ENCODE data around the gene CTNND2.

Gene CTNND2

GRCh38 chr5:10985721-10986110 is 918.5 kb downstream of the CTNND2 start:
- H2AFZ ChIP-seq (ENCODE audit: low read depth, low read length): no peak overlapping the region
- DNase-seq (no peak), ATAC-seq (ENCODE audit: insufficient read depth, low read depth) (no peak)
- H3K27me3 ChIP-seq (ENCODE audit: insufficient read depth, low read length, poor library complexity): no peaks in the 10 kb centered on the region
- H3K9me3 ChIP-seq (ENCODE audit: insufficient read depth, low read length, severe bottlenecking): no peaks in the 10 kb centered on the region
- no peaks in the 10 kb centered on the region for H4K20me1 ChIP-seq (ENCODE audit: insufficient read depth, low read length)
- no peaks in the 10 kb centered on the region for H3K36me3 ChIP-seq (ENCODE audit: insufficient read depth, low read length)
- no peak overlapping the region for H3K9ac ChIP-seq (ENCODE audit: low read depth, low read length)
- TF ChIP-seq, protein P1, sequence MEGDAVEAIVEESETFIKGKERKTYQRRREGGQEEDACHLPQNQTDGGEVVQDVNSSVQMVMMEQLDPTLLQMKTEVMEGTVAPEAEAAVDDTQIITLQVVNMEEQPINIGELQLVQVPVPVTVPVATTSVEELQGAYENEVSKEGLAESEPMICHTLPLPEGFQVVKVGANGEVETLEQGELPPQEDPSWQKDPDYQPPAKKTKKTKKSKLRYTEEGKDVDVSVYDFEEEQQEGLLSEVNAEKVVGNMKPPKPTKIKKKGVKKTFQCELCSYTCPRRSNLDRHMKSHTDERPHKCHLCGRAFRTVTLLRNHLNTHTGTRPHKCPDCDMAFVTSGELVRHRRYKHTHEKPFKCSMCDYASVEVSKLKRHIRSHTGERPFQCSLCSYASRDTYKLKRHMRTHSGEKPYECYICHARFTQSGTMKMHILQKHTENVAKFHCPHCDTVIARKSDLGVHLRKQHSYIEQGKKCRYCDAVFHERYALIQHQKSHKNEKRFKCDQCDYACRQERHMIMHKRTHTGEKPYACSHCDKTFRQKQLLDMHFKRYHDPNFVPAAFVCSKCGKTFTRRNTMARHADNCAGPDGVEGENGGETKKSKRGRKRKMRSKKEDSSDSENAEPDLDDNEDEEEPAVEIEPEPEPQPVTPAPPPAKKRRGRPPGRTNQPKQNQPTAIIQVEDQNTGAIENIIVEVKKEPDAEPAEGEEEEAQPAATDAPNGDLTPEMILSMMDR (IDR thresholded peaks at IDR 0.05; ENCODE audit: borderline replicate concordance, extremely low read depth, low read length, poor library complexity, severe bottlenecking): no peak
- no peak for TF ChIP-seq EZH2 (IDR thresholded peaks at IDR 0.05; ENCODE audit: borderline replicate concordance, low read depth, low read length, severe bottlenecking)
- no peaks in the 10 kb centered on the region for H3K79me2 ChIP-seq (ENCODE audit: insufficient read depth, low read length)
- H3K4me1 ChIP-seq (ENCODE audit: insufficient read depth, low read length): no peaks in the 10 kb centered on the region
- H3K27ac ChIP-seq (ENCODE audit: low read length): no peak overlapping the region
- no peak overlapping the region for H3K4me2 ChIP-seq (ENCODE audit: insufficient read depth, low read length)
- H3K4me3 ChIP-seq (ENCODE audit: low read depth in 1 of 2, low read length in 2 of 2): no peak overlapping the region

DNA sequence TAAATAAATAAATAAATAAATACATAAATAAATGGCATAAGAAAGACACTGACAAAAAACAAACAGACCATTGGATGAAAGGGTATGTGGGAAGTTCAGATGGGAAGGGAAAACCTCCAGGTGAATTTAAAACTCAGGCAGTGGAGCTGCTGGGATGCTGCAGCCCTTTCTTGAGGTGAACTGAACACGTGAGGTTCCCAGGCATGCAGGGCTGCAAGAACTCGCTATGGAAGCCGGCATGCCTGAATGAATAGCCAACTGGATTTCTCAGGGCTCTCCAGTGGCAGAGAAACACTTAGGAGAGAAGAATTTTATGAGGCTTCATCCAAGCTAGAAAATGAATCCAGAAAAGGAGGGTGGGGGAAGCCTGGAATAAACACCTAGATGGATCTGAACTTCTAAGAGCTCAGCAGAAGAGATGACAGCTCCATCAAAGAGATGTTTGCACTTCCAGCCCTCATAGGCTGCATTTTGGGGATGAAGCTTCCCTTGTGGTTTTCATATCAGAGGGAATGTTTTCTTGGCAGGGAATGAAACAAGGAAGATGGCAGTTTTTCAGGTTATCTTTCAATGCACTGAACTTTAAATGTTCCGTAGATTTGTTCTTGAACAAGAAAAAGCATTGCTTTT is 919.0 kb downstream of the CTNND2 start:
- Histone ChIP-seq H3K36me3 (ENCODE audit: insufficient read depth, low read length) (no peaks in the 10 kb centered on the region), H3K9me3 (ENCODE audit: insufficient read depth, low read length, severe bottlenecking) (no peaks in the 10 kb centered on the region), H2AFZ (ENCODE audit: low read depth, low read length) (no peak overlapping the region), H4K20me1 (ENCODE audit: insufficient read depth, low read length) (no peaks in the 10 kb centered on the region), H3K4me1 (ENCODE audit: insufficient read depth, low read length) (no peaks in the 10 kb centered on the region), H3K79me2 (ENCODE audit: insufficient read depth, low read length) (no peaks in the 10 kb centered on the region), H3K27ac (ENCODE audit: low read length) (no peak overlapping the region), H3K4me3 (ENCODE audit: low read depth in 1 of 2, low read length in 2 of 2) (no peak overlapping the region), H3K9ac (ENCODE audit: low read depth, low read length) (no peak overlapping the region), H3K4me2 (ENCODE audit: insufficient read depth, low read length) (no peak overlapping the region), H3K27me3 (ENCODE audit: insufficient read depth, low read length, poor library complexity) (no peaks in the 10 kb centered on the region)
- ATAC-seq (ENCODE audit: insufficient read depth, low read depth) (no peak), DNase-seq (no peak)
- TF ChIP-seq, protein P1 (IDR thresholded peaks at IDR 0.05; ENCODE audit: borderline replicate concordance, extremely low read depth, low read length, poor library complexity, severe bottlenecking): no peak
- TF ChIP-seq EZH2 (IDR thresholded peaks at IDR 0.05; ENCODE audit: borderline replicate concordance, low read depth, low read length, severe bottlenecking): no peak

GRCh38 chr5:10984021-10984715 is 920.1 kb downstream of the CTNND2 start:
- H3K9me3 ChIP-seq (ENCODE audit: insufficient read depth, low read length, severe bottlenecking): no peaks in the 10 kb centered on the region
- no peaks in the 10 kb centered on the region for H3K4me1 ChIP-seq (ENCODE audit: insufficient read depth, low read length)
- DNase-seq (no peak), ATAC-seq (ENCODE audit: insufficient read depth, low read depth) (no peak)
- H3K27ac ChIP-seq (ENCODE audit: low read length): no peak overlapping the region
- no peaks in the 10 kb centered on the region for H3K27me3 ChIP-seq (ENCODE audit: insufficient read depth, low read length, poor library complexity)
- H3K4me3 ChIP-seq (ENCODE audit: low read depth in 1 of 2, low read length in 2 of 2): no peak overlapping the region
- H3K36me3 ChIP-seq (ENCODE audit: insufficient read depth, low read length): no peaks in the 10 kb centered on the region
- H4K20me1 ChIP-seq (ENCODE audit: insufficient read depth, low read length): no peaks in the 10 kb centered on the region
- H3K79me2 ChIP-seq (ENCODE audit: insufficient read depth, low read length): no peaks in the 10 kb centered on the region
- no peak overlapping the region for H3K9ac ChIP-seq (ENCODE audit: low read depth, low read length)
- H2AFZ ChIP-seq (ENCODE audit: low read depth, low read length): no peak overlapping the region
- no peak overlapping the region for H3K4me2 ChIP-seq (ENCODE audit: insufficient read depth, low read length)
- TF ChIP-seq, protein P1 (IDR thresholded peaks at IDR 0.05; ENCODE audit: borderline replicate concordance, extremely low read depth, low read length, poor library complexity, severe bottlenecking): no peak
- no peak for TF ChIP-seq EZH2 (IDR thresholded peaks at IDR 0.05; ENCODE audit: borderline replicate concordance, low read depth, low read length, severe bottlenecking)

Measured in DND-41 (cell line).